Left kidney (tissue), 8 donors: ENCODE measurements around the gene HAPLN3. TPM values are rescaled to one million over a fixed set of nuclear protein-coding genes. Genes with fewer than 3 reads are reported as not detected.
"Not testable (repeated sequence)": the region's sequence is repeated elsewhere in the genome, so short reads cannot be mapped to it uniquely, and the experiment has no call there.

Source experiments
- DNase-seq: peaks from one replicate; pipeline ENCODE4 v3.0.0-alpha.2; 2013
- long read RNA-seq, 8 donors: transcript quantifications; one replicate each; lab custom pipeline, GENCODE V29; 2026
- polyA plus RNA-seq: library from polyadenylated mRNA; unstranded; fragments of 120-200 nt; gene quantifications from one replicate; pipeline ENCODE4 v1.2.1, GENCODE V29; 2013; ENCODE audit not compliant: insufficient read length

HAPLN3 gene
- 3.6 TPM for polyA plus RNA-seq
- long read RNA-seq, donor 1, result 0 reads
- long read RNA-seq, donor 2, partial matches to known transcripts, result 0 of 2 reads
- long read RNA-seq, donor 2, other reads (novel, unspliced or antisense), result 0 of 2 reads
- long read RNA-seq, donor 3, partial matches to known transcripts, result 0 of 1 reads
- long read RNA-seq, donor 3, other reads (novel, unspliced or antisense), result 0 of 1 reads
- long read RNA-seq, donor 4, result 0 reads
- long read RNA-seq, donor 5, partial matches to known transcripts, result 0 of 1 reads
- long read RNA-seq, donor 5, other reads (novel, unspliced or antisense), result 0 of 1 reads
- long read RNA-seq, donor 6, partial matches to known transcripts, result 0 of 1 reads
- long read RNA-seq, donor 6, other reads (novel, unspliced or antisense), result 0 of 1 reads
- long read RNA-seq, donor 7, partial matches to known transcripts, result 0 of 1 reads
- long read RNA-seq, donor 7, other reads (novel, unspliced or antisense), result 0 of 1 reads
- long read RNA-seq, donor 8, result 0 reads

DNA sequence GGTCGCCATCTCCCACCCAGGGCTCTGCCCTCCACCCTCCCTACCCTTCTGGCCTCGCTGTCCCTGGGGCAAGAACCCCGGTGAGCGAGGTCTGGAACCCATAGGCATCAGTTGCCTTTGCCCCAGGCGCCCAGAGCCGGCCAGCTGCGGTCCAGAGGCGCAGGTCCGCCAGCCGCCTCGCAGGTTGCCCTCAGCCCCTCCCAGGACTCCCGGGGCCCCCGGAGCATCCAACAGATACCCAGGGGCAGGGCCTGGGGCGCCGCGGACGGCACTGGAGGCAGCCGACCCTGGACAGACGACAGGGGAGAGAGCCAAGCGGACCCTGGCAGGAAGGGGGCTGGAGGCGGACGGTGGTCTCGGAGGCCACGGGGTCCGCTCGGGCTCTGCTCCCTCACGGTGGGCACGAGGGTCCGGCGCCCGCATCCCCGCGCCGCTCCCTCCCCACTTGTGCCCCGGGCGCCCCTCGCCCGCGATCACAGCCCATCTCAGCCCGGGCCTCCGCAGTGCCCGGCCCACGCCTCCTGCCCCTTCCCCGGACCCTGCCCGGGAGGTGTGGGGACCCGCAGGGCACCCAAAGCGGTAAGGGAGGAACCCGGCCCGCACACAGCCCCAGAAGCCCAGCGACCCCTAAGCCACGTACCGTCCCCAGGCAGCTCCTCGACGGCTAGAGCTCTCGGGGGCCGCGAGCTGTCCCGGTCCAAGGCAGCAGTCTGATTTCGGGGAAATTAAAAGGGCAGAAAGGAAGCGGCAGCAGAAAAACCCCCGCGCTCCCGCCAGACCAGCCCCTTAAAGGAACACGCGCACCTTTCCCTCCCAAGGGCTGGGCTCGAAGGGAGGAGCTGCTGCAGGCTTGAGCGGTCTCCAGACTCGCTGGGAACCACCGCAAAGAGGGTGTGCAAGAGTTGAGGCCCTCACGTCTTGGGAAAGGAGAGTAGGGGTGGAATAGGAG lies at the start of gene HAPLN3:
Gene HAPLN3 (minus strand): TSS at position 726 of the 949 bp plus-strand sequence. CDS start 8,246 bp downstream, outside the sequence.
- no peak for DNase-seq

- no peak for DNase-seq
Measured at GRCh38 chr15:88940110-88940675, 44.8 kb upstream of the HAPLN3 start.

DNA sequence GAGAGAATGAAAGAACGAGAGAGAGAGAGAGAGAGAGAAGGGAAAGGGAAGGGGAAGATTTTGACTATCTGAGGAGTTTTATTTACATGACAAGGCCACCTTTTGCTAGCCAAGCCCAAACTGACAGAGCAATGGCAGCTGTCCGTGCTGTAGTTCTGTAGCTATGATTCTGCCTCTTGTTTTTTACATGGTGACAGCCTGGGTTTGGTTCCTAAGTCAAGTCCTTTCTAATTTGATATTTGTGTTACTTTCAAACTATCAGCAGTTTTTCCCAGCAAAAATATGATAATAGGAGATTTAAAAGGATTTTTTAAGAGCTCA lies 44.1 kb upstream of the HAPLN3 start:
- no peak for DNase-seq

GRCh38 chr15:88938802-88939485 lies 43.6 kb upstream of the HAPLN3 start:
- DNase-seq, result no peak

DNA sequence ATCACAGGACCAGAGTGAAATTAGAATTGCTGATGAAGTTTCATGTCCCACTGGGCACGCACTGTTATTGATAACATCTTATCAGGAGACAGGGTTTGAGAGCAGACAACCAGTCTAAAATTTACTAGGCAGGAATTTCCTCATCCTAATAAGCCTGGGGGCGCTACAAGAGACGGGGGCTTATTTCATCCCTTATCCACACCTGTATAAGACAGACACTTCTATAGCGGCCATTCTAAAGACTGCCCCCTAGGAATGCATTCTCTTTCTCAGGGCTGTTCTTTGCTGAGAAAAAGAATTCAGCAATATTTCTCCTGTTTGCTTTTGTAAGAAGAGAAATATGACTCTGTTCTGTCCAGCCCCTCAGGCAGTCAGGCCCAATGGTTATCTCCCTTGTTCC lies 39.1 kb upstream of the HAPLN3 start:
- DNase-seq, result not testable (repeated sequence)

DNA sequence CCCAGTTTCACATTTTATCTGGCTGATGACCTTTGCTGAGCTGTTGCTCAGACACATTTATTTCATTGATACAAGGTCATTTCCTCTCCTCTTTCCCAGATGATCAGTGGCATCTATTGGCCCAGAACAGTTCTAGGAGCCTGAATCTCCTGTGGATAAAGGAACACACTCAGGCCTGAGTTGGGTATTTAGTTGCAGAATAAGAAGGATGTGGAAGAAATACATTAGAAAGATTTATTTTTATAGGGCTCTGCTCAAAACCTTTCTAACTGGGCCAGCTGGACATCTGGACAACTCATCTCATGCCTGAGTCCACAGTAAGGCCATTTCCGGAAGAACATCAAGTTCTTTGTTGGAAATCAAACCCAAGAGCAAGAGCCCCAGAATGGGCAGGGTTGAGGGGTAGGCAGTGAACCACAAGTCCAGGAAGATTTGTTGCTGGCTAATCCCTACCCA lies 37.6 kb upstream of the HAPLN3 start:
- DNase-seq, result no peak

DNA sequence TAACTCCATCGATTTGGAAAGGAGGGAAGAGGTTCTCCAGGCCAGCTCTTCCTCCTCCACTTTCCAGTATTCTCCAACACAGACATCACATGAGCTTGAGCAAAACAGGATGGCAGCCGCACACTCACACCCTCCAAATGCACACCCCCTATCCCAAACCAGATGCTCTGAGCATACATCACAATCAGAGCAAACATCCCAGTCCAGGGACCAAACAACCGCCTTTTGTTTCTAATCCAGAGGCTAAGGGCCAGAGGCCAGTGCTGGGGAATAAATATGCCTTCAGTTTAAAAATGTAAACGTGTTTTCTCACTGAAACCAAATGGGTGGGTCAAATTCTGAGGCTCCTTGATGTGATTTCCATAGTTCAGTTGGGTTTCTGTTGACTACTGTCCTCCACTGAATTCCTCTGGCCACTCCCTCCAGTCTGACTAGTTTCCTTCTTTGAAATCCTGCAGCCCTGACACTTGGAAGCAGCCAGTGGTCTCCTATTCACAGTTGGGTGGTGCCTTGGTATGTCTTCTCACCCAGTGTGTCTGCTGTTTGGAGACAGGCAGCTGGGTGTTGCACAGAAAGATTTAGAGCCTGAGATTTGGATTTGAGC lies 37.0 kb upstream of the HAPLN3 start:
- DNase-seq, result no peak

DNA sequence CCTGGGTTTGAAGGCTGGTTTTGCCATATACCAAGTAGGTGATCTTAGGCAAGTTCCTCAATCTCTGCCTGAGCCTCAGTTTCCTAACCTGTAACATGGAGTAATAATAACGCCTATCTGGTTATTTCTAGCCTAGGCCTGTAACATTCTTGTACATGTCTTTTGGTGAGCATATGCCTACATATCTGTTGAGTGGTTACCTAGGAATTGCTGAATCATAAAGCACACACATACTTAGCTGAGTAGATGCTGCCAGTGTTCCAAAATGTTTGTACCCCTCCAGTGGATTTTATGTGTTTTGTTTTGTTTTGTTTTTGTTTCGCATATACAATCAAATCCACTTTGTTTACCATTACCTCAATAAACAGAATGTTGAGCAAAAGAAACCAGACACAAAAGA lies 35.2 kb upstream of the HAPLN3 start:
- DNase-seq, result no peak

GRCh38 chr15:88929358-88930098 lies 34.2 kb upstream of the HAPLN3 start:
- not testable (repeated sequence) for DNase-seq

- DNase-seq, result not testable (repeated sequence)
Measured at GRCh38 chr15:88928192-88928591, 32.8 kb upstream of the HAPLN3 start.

DNA sequence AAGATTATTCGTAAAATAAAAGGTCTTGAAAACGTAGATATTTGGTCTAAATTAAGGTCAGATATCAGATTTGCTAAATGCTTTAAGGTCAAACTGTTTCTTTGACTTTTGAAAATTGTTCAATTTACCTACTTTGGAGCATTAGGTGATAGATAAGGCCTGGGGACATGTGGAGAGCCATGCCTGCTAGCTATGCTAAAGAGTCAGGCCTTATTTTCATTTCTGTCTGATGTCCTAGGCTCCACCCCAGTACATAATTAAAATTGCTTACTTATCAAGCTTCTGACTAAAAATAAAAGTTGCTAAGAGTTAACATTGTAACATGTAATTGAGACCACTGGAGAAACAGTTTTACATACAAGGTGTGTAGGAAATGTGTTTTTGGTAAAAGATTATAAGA lies 30.3 kb upstream of the HAPLN3 start:
- not testable (repeated sequence) for DNase-seq

- not testable (repeated sequence) for DNase-seq
Measured at GRCh38 chr15:88920892-88921435, 25.6 kb upstream of the HAPLN3 start.

DNA sequence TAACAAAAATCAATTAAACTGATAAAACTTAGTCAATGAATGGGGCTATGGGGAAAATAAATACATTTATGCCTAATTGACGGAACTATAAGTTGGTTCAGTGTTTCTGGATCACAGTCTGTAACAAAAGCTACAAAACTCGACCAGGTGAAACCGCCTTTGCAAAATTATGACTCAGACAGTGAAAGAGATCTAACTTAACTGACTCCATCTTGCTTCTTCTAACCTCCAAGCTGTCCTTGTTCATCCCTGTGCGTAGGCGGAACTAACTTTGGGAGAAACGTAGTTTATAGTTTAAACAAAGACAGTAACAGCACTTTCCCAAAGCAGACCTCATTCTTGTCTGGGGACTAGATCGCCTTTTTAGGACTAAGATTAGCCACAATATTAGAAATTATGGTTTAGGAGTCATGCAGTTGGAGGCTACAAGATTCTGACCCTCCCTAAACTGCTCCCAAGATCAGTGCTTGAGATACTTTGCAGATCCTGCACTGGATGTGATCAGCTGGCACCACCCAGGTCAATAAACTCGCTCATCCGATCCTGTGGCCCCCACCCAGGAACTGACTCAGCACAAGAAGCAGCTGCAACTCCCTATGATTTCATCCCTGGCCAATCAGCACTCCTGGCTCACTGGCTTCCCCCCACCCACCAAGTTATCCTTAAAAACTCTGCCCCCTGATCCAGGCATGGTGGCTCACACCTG lies 25.0 kb upstream of the HAPLN3 start:
- DNase-seq, result no peak

DNA sequence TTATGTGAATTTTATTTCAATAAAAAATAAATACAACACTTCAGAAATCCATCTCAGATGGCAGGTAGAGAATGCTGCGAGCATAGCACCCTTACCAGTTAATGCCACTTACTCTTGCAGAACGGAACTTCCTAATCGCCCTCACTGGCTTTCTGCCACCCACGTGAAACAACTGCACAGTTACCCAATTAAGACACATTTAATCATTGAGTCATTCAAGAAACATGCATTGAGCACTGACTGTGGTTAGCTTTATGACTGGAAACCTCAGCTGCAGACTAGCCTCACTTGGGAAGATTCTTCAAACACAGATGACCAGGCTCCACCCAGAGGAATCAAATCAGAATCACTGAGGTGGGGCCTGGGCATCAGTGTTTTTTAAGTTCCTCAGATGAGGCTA lies 23.4 kb upstream of the HAPLN3 start:
- no peak for DNase-seq

DNA sequence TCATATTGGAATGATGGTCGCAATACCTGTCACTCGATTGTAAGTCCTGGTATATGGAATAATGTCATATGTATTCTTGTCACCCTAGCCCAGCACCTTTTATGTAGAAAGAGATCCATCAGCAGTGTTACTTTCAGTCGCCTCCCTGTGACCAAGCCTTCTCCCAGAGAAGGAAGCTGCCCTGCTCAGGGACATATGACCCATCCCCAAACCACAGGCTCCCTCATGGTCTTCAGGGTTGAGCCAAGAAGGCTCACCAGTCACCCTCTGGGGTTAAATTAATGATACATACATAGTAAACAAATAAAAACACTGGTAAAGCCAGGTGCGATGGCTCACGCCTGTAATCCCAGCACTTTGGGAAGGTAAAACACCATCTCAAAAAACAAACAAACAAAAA lies 22.4 kb upstream of the HAPLN3 start:
- DNase-seq, result no peak

DNA sequence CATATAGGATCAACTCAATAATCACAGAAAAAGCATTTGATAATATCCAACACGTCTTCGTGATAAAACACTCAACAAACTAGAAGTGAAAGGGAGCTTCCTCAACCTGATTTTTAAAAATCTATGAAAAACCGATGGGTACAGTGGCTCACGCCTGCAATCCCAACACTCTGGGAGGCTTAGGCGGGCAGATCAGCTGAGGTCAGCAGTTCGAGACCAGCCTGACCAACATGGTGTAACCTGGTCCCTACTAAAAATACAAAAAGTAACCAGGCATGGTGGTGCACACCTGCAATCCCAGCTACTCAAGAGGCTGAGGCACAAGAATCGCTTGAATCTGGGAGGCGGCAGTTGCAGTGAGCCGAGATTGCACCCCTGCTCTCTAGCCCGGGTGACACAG lies 20.0 kb upstream of the HAPLN3 start:
- no peak for DNase-seq

- DNase-seq, result no peak
Measured at GRCh38 chr15:88913850-88914169, 18.5 kb upstream of the HAPLN3 start.

DNA sequence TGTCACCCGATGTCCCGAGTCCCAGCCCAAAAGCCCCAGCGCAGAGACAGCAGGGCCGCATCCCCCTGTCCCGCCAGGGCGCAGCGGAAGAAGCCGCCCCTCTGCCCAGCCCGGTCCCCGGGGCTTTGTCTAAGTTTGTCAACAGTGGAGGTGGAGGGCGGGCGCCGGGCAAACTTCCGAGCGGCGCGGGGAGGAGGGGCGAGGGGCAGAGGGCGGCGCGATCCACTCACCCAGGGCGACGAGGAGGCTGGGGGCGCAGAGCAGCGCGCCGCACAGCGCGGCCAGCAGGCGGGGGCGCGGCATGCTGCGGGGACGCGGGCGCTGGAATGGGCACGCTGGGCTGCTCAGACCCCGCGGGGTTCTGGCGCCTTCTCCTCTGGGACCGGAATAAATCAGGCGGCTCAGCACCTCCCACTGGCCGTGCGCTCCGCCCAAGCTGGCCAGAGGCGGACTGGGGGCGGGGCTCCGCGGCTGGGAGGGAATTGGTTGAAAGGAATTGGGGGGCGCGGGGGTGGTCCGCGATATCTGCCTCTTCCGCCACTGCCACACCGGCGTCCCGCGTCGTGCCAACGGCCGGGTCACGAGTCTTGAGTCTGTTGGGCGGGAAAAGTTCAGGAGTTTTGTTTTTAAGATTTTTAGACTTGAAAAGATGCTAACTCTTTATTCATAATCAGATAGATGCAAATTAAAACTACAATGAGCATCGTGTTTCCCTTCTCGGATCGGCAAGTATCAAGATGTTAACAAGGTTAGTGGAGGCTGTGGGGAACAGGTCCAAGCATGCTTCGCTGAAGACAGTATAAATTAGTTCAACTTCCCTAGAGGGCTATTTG lies 17.9 kb upstream of the HAPLN3 start, which contains the start of gene MFGE8:
Gene MFGE8 (minus strand): TSS at position 363 of the 833 bp plus-strand sequence. CDS start 60 bp downstream, at position 303.
- peak; percentile 87 for DNase-seq

- DNase-seq, result no peak
Measured at GRCh38 chr15:88912500-88912921, 17.2 kb upstream of the HAPLN3 start.
